GM18517 (cell line): ENCODE results near the gene CRYBB2.
"Not testable (repeated sequence)": the region's sequence is repeated elsewhere in the genome, so short reads cannot be mapped to it uniquely, and the experiment has no call there.

ENCODE experiments used
- ATAC-seq: cut with Tn5 transposase; IDR thresholded peaks from one replicate; pipeline ENCODE4 v1.9.1; 2021; ENCODE audit warnings: mild to moderate bottlenecking, moderate library complexity; ENCODE audit not compliant: unreplicated experiment

Gene CRYBB2

DNA sequence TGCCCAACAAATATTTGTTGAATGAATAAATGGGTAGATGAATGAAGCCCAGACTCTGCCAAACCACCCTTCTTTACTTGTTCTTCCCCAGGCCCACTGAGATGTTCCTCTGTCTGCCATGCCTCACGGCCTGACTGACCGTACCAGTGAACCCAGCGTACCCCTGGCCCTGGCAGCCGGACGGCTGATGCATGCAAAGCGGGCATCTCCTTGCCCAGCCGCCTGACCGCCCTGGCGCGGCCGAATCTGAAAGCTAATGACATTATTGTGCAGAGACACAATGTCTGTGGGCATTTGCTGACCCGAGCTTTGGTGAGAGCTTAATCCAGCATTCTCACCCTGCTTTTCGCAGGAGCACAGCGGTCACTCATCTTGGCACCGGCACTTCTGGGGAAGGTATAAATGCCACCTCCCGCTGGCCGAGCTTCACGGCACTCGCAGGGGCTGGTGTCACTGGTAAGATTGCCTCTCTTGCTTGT, at the start of gene CRYBB2:
CRYBB2 (plus strand) TSS at position 429 of the 479 bp plus-strand sequence. CDS start 1,791 bp downstream, outside the sequence.
- ATAC-seq = no peak

DNA sequence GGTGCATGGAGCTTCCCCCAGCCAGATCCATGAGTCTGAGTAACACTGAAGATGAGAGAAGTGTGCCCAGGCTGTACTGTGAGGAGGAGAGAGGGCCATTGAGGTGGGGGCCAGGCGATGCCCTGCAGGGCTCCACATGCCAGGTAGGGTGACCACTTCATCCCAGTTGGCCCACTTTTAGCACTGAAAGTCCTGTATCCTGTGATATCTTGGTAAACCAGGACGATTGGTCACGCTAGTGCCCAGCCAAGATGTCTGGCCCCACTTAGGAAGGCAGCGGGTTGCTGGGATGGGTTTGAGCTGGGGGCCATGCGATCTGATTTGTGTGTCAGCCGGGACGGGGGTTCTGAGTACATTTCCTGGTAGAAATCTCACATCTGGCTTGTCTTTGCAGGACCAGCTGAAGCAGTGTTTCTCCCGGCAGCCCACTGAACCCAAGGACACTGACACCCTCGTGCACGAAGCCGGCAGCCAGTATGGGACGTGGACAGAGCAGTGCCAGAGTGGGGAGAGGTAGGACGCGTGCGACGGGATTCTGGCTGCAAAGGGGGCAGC, 48.9 kb upstream of the CRYBB2 start:
- ATAC-seq = no peak

GRCh38 chr22:25172153-25172552, 47.3 kb upstream of the CRYBB2 start:
- ATAC-seq = no peak

GRCh38 chr22:25174156-25174887, 45.1 kb upstream of the CRYBB2 start:
- ATAC-seq = no peak

DNA sequence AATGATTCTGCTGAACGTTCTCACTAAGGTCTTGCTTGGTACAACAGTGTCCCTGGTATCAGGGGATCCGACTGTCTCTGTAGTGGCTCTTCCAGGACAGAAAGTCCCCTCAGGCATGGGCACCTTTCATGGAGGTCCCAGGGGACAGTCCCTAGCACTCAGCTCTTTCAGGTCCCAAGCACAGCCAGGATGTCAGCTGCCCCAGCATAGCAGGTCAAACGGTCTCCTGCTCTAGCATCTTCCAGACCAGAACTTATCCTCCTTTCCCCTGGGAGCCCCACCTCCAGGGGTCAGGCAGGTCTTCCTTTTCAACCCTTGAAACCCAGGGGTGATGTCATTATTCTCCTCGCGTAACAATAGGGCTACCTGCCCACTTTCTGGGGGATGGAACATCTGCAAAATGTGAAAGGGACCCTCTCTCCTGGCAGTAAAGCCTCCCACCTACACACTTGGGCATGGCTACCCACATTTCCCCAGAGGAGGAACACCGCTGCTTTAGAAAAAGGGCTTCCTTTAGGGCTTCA, 44.5 kb upstream of the CRYBB2 start:
- ATAC-seq = no peak

GRCh38 chr22:25176175-25176574, 43.3 kb upstream of the CRYBB2 start:
- no peak for ATAC-seq

DNA sequence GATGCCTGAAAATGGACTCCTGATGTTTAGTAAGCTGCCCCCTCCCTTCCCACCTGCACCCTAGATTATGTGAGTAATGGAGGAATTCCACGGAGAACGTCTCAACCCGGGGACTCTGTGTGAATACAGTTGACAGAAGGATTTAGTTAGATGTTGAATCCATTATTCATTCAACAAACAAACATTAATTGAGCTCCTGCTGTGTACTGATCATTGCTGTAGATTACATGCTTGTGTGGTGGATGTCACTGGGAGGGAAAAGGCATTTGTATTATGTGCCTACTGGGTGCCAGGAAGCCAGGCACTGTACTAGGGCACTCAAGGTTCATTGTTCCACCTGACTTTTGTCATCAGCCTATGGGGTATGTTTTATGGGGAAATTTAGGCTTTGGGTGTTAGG, 42.6 kb upstream of the CRYBB2 start:
- ATAC-seq = no peak

DNA sequence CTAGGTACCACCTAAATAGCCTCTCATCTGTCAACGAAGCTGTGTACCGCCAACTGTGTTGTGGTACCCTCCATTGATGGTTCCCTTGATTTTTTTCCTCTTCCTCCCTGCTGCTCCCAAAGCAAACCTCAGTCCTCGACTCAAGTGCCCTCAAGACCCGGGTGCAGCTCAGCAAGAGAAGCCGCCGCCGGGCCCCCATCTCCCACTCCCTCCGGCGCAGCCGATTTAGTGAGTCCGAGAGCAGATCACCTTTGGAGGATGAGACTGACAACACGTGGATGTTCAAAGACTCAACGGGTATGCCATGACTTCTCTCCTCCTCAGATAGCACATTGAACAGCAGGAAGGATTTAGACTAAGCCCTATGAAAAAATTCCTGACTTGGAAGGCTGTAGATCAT, 42.2 kb upstream of the CRYBB2 start:
- ATAC-seq = no peak

DNA sequence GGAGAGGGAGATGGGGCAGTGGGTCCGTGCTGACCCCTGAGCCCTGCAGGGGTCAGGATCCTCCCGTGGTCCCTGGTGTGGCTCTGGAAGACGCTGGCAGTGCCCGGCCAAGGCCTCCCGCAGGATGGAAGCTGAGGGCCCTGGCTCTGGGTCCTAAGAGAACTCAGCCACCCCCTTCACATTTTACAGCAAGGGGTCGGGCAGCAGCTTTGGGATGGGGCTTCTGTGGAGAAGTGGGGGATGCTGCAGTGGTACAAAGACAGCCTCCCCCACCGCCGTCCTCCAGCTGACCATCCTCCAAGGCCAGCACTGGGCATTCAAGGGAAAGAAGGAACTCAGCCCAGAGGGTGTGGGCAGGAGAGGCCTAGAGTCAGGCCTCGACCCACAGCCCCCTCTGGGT, 41.5 kb upstream of the CRYBB2 start:
- no peak for ATAC-seq

DNA sequence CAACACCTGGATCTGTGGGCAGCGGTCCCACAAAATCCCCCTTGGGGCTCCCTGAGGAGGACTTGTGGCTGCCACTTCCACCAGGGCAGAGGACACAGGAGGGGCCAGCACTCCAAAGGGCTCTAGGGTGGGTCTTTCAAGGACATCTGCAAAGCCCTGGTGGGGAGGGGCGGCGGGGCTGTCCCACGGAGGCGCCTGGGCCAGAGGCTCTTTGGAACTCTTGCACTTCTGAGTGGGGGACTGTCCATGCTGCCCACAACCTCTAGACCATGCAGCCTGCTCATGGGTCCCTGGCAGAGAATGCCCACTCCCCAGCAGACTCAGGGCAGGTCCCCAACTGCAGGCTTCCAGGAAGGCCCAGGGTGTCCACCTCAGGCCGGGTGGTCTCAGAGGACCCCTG, 41.1 kb upstream of the CRYBB2 start:
- not testable (repeated sequence) for ATAC-seq

DNA sequence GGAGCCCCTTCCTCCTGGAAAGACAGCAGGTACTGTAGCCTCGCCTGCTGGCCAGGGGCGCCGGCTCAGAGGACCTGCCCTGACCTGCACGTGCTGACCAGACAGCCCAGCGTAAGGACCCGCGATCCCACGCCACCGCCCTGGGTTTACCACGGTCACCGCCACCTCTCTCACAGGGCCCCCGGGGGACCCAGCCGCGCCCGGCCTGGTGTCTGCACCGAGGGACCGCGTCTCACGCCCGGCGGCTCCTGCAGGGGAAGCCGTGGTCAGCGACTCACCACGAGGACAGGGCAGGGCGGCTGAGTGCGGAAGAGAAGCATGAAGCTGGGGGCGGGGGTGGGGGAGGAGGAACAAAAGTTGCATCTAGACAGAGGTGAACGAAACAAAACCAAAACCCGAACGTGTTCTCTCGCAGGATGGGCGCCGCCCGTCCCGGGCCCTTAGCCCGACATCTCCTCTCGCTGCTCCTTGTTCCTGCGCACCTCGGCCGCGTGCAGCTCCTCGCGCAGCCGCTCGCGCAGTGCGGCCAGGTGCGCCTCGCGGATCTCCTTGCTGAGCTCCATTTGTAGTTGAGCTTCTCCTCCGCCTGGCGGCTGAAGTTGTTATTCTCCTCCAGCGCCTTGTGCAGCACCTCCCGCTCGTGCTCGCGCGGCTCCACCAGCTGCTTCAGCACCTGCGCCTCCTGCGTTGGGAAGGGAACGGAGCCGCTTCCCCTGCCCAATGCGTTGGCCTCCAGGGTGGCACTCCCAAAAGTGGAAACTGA, 40.4 kb upstream of the CRYBB2 start:
- not testable (repeated sequence) for ATAC-seq

- no peak for ATAC-seq
Measured at GRCh38 chr22:25182131-25183110, 37.0 kb upstream of the CRYBB2 start.

GRCh38 chr22:25183949-25184619, 35.4 kb upstream of the CRYBB2 start:
- ATAC-seq = no peak

DNA sequence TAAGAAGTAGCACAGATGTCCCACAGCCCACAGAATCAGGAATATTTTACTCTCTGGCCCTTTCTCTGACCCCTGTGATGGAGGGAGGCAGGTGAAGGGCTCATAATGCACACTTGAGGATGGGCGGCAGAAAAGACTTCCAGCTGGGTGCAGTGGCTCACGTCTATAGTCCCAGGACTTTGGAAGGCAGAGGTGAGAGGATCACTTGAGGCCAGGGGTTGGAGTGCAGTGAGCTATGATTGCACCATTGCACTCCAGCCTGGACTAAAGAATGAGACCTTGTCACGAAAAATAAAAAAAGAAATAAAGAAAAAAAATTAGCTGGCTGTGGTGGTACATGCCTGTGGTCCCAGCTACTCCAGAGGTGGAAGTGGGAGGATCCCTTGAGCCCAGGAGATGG, 33.3 kb upstream of the CRYBB2 start:
- no peak for ATAC-seq

GRCh38 chr22:25187469-25187868, 32.0 kb upstream of the CRYBB2 start:
- ATAC-seq = no peak

- no peak for ATAC-seq
Measured at GRCh38 chr22:25192406-25192805, 27.0 kb upstream of the CRYBB2 start.

DNA sequence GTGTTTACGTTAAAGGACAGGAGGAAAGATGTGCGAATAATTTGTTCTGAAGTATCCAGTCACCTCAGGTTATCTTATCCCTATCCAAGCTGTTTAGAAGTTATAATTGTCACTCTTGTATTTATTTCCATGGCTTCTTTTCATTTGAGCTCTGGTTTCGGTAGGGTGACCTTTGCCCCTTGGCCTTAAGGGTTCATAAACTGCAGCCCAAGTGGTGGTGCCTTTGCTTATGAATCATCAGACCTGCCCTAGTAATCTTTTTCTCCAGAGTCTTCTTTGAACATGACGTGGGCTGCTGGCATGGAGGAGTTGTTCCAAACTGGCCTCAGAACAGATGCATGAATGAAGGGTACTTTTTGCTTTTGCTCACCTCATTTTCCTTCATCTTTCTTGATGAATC, 26.3 kb upstream of the CRYBB2 start:
- ATAC-seq = no peak

DNA sequence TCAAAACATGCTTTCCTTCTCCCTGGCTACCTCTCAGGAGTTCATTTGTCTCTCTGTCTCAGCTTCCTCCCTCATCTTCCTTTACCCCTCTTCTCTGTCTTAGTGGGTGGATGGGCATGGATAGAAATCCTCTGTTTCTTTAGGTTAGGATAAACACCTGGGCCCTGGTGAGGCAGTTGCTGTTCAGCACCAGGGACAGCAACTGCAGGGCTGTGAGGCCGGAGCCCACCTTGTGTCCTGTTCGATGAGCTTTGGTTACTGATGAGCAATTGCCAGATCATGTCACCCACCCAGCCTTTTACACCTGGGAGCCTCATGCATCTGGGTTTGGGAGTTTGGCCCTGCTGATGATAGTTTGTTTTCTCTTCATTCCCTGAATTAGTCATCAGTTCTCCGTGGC, 25.9 kb upstream of the CRYBB2 start:
- no peak for ATAC-seq

GRCh38 chr22:25196326-25196725, 23.1 kb upstream of the CRYBB2 start:
- no peak for ATAC-seq

GRCh38 chr22:25197340-25197739, 22.1 kb upstream of the CRYBB2 start:
- ATAC-seq = no peak
